Measurements from ENCODE around the gene COG3.

The COG3 gene

GRCh38 chr13:45482571-45483173, 17.9 kb downstream of the COG3 start:
- no peak overlapping the region for H3K4me3 ChIP-seq (ENCODE audit: low read depth, low read length, poor library complexity, severe bottlenecking)
- no peak overlapping the region for H3K27ac ChIP-seq (ENCODE audit: low read depth, low read length, poor library complexity, severe bottlenecking)
- H2AFZ ChIP-seq (ENCODE audit: low read length), result no peak overlapping the region
- no peak overlapping the region for H3K4me2 ChIP-seq (ENCODE audit: low read length)
- H3K9ac ChIP-seq (ENCODE audit: low read length), result no peak overlapping the region
- no peaks in the 10 kb centered on the region for H3K9me2 ChIP-seq (ENCODE audit: low read depth, low read length)
- H3F3A ChIP-seq (ENCODE audit: insufficient read depth, low read length), result no peaks in the 10 kb centered on the region
- no peaks in the 10 kb centered on the region for H4K20me1 ChIP-seq (ENCODE audit: insufficient read depth, low read length)
- H3K4me1 ChIP-seq (ENCODE audit: insufficient read depth, low read length, severe bottlenecking), result no peaks in the 10 kb centered on the region
- TF ChIP-seq EZH2 (IDR thresholded peaks at IDR 0.05; ENCODE audit: borderline replicate concordance, low read length) (no peak), CTCF (IDR thresholded peaks at IDR 0.05; ENCODE audit: low read length) (no peak)
- peaks cover 56% of the 10 kb centered on the region for H3K36me3 ChIP-seq (ENCODE audit: insufficient read depth, low read length)
- H3K9me3 ChIP-seq (ENCODE audit: low read length), result no peaks in the 10 kb centered on the region
- no peaks in the 10 kb centered on the region for H3K27me3 ChIP-seq (ENCODE audit: insufficient read depth, low read length)
- H3K79me2 ChIP-seq (ENCODE audit: insufficient read depth, low read length), result no peaks in the 10 kb centered on the region

- no peak overlapping the region for H2AFZ ChIP-seq (ENCODE audit: low read length)
- no peaks in the 10 kb centered on the region for H3K79me2 ChIP-seq (ENCODE audit: insufficient read depth, low read length)
- TF ChIP-seq EZH2 (IDR thresholded peaks at IDR 0.05; ENCODE audit: borderline replicate concordance, low read length) (no peak), CTCF (IDR thresholded peaks at IDR 0.05; ENCODE audit: low read length) (no peak)
- no peaks in the 10 kb centered on the region for H3K4me1 ChIP-seq (ENCODE audit: insufficient read depth, low read length, severe bottlenecking)
- H3K9me2 ChIP-seq (ENCODE audit: low read depth, low read length), result no peaks in the 10 kb centered on the region
- H3K36me3 ChIP-seq (ENCODE audit: insufficient read depth, low read length), result peaks cover 52% of the 10 kb centered on the region
- H3K27me3 ChIP-seq (ENCODE audit: insufficient read depth, low read length), result no peaks in the 10 kb centered on the region
- H3F3A ChIP-seq (ENCODE audit: insufficient read depth, low read length), result no peaks in the 10 kb centered on the region
- no peak overlapping the region for H3K4me3 ChIP-seq (ENCODE audit: low read depth, low read length, poor library complexity, severe bottlenecking)
- no peaks in the 10 kb centered on the region for H4K20me1 ChIP-seq (ENCODE audit: insufficient read depth, low read length)
- no peak overlapping the region for H3K4me2 ChIP-seq (ENCODE audit: low read length)
- no peak overlapping the region for H3K27ac ChIP-seq (ENCODE audit: low read depth, low read length, poor library complexity, severe bottlenecking)
- no peak overlapping the region for H3K9ac ChIP-seq (ENCODE audit: low read length)
- H3K9me3 ChIP-seq (ENCODE audit: low read length), result no peaks in the 10 kb centered on the region
Measured at GRCh38 chr13:45487604-45488003, 22.9 kb downstream of the COG3 start.

GRCh38 chr13:45490068-45490467, 25.3 kb downstream of the COG3 start:
- H3K4me2 ChIP-seq (ENCODE audit: low read length), result no peak overlapping the region
- no peaks in the 10 kb centered on the region for H3K9me2 ChIP-seq (ENCODE audit: low read depth, low read length)
- no peaks in the 10 kb centered on the region for H3K4me1 ChIP-seq (ENCODE audit: insufficient read depth, low read length, severe bottlenecking)
- H3K4me3 ChIP-seq (ENCODE audit: low read depth, low read length, poor library complexity, severe bottlenecking), result no peak overlapping the region
- no peaks in the 10 kb centered on the region for H3K9me3 ChIP-seq (ENCODE audit: low read length)
- H3F3A ChIP-seq (ENCODE audit: insufficient read depth, low read length), result no peaks in the 10 kb centered on the region
- TF ChIP-seq EZH2 (IDR thresholded peaks at IDR 0.05; ENCODE audit: borderline replicate concordance, low read length) (no peak), CTCF (IDR thresholded peaks at IDR 0.05; ENCODE audit: low read length) (peak; percentile 54)
- H3K36me3 ChIP-seq (ENCODE audit: insufficient read depth, low read length), result peaks cover 41% of the 10 kb centered on the region
- no peak overlapping the region for H3K9ac ChIP-seq (ENCODE audit: low read length)
- H4K20me1 ChIP-seq (ENCODE audit: insufficient read depth, low read length), result no peaks in the 10 kb centered on the region
- H2AFZ ChIP-seq (ENCODE audit: low read length), result no peak overlapping the region
- H3K27me3 ChIP-seq (ENCODE audit: insufficient read depth, low read length), result no peaks in the 10 kb centered on the region
- no peaks in the 10 kb centered on the region for H3K79me2 ChIP-seq (ENCODE audit: insufficient read depth, low read length)
- no peak overlapping the region for H3K27ac ChIP-seq (ENCODE audit: low read depth, low read length, poor library complexity, severe bottlenecking)

Measured in OCI-LY1 (cell line).